Nasal cavity respiratory epithelium epithelial cell of viscerocranial mucosa (primary cell): Measurements from ENCODE around the gene FURIN. TPM values are rescaled to one million over a fixed set of nuclear protein-coding genes. Genes with fewer than 3 reads are reported as not detected.

ENCODE experiments used
- total RNA-seq: library from RNA; depleted of rRNA; stranded (reverse); fragments of >200 nt; gene quantifications from 2 replicates; pipeline ENCODE4 v1.2.3, GENCODE V29; 2014

The FURIN gene
- total RNA-seq = 43.7 and 125 TPM in 2 replicates

DNA sequence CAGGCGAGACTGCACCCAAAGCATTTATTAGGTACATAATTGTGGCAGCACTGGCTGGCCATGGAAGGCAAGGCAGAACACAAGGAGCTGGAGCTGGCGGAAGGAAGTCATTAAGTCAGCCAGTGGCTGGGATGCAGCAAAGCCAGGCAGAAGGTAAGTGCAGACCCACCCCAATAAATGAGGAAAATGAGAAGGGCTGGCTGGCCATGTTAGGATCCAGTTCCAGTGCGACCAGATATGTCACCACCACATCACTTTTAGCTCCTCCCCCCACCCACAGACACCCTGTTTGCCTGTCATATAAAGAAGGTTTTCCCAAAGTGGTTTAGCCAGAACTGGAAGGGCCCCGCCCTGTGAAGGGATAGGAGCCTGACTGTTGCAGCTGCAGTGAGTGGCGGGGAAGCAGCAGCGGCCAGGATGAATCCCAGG, at the start of gene FURIN:
Gene FURIN (plus strand): TSS at position 328 of the 429 bp plus-strand sequence. CDS start 7,153 bp downstream, outside the sequence.

DNA sequence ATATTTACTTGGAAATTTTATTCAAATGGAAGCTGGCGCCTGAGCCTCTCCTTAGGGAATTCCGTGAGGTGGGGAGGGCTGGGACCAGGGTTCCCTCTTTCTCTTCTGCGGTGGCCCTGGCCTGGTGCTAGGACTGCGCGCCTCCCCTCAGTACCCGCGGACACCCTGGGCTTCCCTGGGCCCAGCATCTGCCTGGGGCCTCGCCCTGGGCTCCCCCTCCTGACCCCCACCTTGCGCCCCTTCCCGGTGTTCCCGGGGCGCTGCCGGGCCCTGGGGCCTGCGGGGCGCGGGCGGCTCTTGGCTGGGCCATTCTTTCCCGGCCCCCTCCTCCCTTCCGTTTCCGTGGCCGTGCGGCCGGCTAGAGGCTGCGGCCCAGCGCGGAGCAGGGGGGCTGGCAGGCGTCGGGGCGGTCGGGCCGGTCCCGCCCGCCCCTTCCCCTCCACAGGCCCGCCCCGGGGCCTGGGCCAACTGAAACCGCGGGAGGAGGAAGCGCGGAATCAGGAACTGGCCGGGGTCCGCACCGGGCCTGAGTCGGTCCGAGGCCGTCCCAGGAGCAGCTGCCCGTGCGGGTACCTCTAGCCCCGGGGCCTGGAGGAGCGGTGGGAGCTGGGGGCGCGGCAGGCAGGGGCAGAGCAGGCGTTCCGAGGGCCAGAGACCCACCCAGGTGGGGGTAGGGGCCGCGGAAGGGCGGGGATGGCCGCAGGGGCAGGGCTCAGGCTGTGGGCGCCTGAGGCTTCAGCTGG, 15.8 kb downstream of the FURIN start, which contains the start of gene FES:
Gene FES (plus strand): TSS at position 529 of the 743 bp plus-strand sequence. CDS start 542 bp downstream, outside the sequence.

DNA sequence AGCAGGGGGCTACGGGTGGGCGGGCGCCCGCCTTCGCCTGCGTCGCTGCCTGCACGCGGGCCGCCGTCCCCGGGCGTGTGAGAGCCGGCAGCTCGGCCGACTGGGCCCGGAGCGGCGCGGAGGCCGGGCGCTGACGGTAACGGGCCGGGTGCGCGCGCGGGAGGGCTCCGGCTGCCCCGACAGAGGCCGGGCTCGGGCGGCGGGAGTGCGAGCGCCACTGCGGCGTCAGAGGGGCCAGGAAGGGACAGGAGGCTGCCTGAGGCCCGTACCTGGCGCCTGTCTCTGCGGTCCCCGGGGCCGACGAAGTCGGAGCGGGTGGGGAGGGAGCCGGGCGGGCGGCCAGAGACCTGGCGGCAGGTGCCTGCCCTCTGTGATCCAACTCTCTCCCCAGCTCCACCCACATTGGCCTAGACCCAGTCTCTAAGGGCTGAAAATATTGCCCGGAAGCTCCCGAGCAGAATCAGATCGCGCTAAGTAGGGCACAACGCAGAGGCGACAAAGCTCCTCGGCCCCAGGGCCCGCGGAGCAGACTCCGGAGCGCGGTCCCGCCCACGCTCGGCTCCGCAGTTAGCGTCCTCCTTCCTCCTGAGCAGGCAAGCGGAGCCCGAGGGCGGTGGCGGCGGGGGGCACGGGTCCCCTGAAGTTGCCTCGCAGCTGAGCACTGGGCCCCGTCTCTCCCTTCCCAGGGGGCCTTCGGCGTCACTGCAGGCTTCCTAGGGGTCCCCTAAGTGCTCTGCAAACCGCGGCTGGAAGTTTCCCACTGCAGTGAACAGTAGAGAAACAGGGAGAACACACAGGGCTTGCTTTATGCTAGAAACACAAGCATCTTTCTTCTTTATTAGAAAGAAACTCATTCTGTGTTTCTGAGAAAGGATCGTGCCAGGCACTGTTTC, 34.7 kb downstream of the FURIN start, which contains the start of gene MAN2A2:
Gene MAN2A2 (plus strand): TSS at position 463 of the 893 bp plus-strand sequence. CDS start 906 bp downstream, outside the sequence.

DNA sequence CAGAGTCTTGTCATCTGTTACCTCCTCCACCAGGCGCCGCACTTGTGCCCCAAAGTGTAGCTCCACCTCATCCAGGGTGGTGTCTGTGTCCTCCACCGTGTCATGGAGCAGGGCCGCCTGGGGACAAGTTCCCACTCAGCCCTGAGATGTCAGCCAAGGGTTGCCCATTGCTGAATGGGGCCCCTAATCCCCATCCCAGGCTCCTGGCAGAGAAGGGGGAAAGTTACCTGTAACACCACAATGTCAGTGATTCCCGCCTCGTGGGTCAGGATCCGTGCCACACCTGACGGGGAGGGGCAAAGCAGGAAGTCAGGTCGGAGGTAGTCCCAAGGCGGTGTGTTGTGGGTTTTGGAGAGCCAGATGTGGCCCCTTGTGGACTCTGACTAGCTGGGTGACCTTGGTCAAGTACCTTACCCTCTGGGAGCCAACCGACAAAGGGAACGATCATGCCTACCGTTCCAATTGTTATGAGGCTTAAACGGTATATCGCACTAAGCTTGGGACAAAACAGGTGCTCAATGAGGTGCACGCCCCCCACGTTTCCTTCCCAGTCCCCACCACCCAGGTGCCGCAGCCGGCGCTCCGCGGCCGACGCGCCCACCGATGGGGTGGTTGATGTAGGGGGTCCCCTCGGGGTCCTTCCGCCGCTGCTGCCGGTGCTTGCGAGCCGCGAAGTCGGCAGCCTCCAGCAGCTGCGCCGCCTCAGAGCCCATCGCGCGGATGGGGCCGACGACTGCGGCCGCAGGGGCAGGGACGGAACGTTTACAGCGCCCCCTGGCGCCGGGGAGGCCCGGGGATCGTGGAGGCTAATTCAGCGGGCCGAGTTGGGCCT, 63.7 kb downstream of the FURIN start, which contains the start of gene HDDC3:
Gene HDDC3 (minus strand): TSS at position 722 of the 832 bp plus-strand sequence. CDS start 9 bp downstream, at position 713.

Other genes starting within 250 kb of the FURIN start
- 0.34 and 0.36 TPM in 2 replicates for gene BLM, start 151.2 kb upstream of the FURIN start, total RNA-seq
- gene FES, start 15.9 kb downstream of the FURIN start, total RNA-seq = 0.34 and 2.4 TPM in 2 replicates
- gene MAN2A2, start 34.7 kb downstream of the FURIN start, total RNA-seq = 23.9 and 32.7 TPM in 2 replicates
- 19.3 and 37.6 TPM in 2 replicates for gene HDDC3, start 64.0 kb downstream of the FURIN start, total RNA-seq
- gene UNC45A, start 66.7 kb downstream of the FURIN start, total RNA-seq = 92.3 and 102 TPM in 2 replicates
- 13.0 and 13.2 TPM in 2 replicates for gene RCCD1, start 86.3 kb downstream of the FURIN start, total RNA-seq
- 2.8 and 10.3 TPM in 2 replicates for gene PRC1, start 125.9 kb downstream of the FURIN start, total RNA-seq
- 7.9 and 11.4 TPM in 2 replicates for gene VPS33B, start 154.0 kb downstream of the FURIN start, total RNA-seq
- 0.50 and 0.68 TPM in 2 replicates for gene SV2B, start 231.7 kb downstream of the FURIN start, total RNA-seq